Measurements from ENCODE around the gene ZNF507.

ZNF507 gene

DNA sequence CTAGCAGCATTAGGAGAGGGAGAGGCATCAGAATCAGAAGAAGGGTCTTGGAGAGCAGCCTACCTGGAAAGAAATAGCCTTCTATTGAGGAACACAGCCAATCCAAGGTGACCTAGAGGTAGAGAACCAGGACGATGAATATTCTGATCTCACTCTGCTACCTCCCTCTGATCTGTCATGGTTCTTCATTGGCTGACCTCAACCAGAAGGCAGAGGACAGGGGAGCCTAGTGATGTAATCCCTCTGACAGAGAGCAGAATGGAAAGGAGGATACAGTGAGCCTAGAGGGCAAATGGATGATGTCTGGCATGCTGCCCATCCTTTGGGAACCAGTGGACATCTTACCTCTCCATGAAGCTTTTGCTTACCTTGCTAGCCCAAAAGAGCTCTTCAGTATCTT is 3.6 kb downstream of the ZNF507 start:
- no peak overlapping the region for H3K4me3 ChIP-seq (replicated peaks in 1 of 2; ENCODE audit: low read depth in 2 of 2, low read length in 2 of 2)
- no peak for DNase-seq (ENCODE audit: low read depth in 2 of 2)
- TF ChIP-seq, protein P1, sequence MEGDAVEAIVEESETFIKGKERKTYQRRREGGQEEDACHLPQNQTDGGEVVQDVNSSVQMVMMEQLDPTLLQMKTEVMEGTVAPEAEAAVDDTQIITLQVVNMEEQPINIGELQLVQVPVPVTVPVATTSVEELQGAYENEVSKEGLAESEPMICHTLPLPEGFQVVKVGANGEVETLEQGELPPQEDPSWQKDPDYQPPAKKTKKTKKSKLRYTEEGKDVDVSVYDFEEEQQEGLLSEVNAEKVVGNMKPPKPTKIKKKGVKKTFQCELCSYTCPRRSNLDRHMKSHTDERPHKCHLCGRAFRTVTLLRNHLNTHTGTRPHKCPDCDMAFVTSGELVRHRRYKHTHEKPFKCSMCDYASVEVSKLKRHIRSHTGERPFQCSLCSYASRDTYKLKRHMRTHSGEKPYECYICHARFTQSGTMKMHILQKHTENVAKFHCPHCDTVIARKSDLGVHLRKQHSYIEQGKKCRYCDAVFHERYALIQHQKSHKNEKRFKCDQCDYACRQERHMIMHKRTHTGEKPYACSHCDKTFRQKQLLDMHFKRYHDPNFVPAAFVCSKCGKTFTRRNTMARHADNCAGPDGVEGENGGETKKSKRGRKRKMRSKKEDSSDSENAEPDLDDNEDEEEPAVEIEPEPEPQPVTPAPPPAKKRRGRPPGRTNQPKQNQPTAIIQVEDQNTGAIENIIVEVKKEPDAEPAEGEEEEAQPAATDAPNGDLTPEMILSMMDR (IDR thresholded peaks at IDR 0.05; ENCODE audit: low read depth, low read length) = no peak

DNA sequence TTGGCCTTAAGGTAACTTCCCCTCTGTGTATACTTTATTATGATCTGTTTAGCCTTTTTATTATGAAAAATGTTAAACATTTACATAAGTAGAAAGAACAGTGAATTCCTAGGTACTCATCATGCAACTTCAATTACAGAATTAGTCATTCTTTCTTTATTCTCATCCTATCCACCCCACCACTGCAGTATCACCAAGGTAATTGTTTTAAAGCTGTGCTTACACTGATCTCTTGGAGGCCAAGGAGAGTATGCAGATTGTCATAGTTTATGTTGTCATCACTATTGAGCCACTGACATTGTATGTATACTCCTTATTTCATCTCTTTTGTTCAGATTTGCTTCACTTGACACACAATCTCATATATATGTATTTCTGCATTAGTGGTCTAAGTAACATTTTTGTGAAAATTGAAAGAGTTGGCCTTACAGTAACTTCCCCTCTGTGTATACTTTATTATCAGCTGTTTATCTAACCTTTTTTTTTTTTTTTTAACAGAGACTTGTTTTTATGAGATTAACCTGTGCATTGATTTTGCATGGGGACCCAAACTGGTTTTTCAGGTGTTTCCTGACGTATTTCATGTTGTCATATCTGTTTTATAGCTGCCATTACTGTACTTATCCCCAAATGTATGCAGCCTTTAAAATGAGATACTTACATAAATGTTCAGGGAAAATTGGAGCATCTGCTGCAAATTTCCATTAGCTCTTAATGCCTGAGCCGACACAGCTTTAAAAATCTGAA is 4.5 kb downstream of the ZNF507 start:
- TF ChIP-seq, protein P1 (IDR thresholded peaks at IDR 0.05; ENCODE audit: low read depth, low read length) = no peak
- no peak overlapping the region for H3K4me3 ChIP-seq (replicated peaks in 1 of 2; ENCODE audit: low read depth in 2 of 2, low read length in 2 of 2)
- DNase-seq (ENCODE audit: low read depth in 2 of 2) = no peak

DNA sequence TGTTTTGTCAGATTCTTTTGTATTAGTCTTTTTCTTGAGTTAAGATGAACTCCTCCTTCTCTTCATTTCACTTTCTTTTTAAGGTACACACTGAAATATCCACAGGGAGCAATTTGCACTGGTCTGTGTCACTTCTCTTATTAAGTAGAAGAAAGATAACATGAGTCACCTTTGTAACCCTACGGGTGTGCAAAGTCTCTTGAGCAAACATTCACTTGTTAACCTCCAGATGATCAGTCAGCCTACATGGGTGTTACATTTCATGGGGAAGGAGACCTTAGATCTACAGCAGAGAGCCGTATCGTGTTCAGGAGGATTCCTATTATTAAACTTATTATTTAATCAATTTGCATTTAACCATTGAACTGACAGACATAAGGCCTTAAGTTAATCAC is 5.1 kb downstream of the ZNF507 start:
- no peak overlapping the region for H3K4me3 ChIP-seq (replicated peaks in 1 of 2; ENCODE audit: low read depth in 2 of 2, low read length in 2 of 2)
- TF ChIP-seq, protein P1 (IDR thresholded peaks at IDR 0.05; ENCODE audit: low read depth, low read length) = no peak
- no peak for DNase-seq (ENCODE audit: low read depth in 2 of 2)

- H3K4me3 ChIP-seq (replicated peaks in 1 of 2; ENCODE audit: low read depth in 2 of 2, low read length in 2 of 2) = no peak overlapping the region
- TF ChIP-seq, protein P1 (IDR thresholded peaks at IDR 0.05; ENCODE audit: low read depth, low read length) = no peak
- DNase-seq (ENCODE audit: low read depth in 2 of 2) = no peak
These were observed 5.6 kb downstream of the ZNF507 start for GRCh38 chr19:32350987-32351348.

GRCh38 chr19:32352241-32352630 is 6.8 kb downstream of the ZNF507 start:
- no peak for DNase-seq (ENCODE audit: low read depth in 2 of 2)
- H3K4me3 ChIP-seq (replicated peaks in 1 of 2; ENCODE audit: low read depth in 2 of 2, low read length in 2 of 2) = no peak overlapping the region
- TF ChIP-seq, protein P1 (IDR thresholded peaks at IDR 0.05; ENCODE audit: low read depth, low read length) = no peak

GRCh38 chr19:32354345-32354744 is 8.9 kb downstream of the ZNF507 start:
- no peak for DNase-seq (ENCODE audit: low read depth in 2 of 2)
- TF ChIP-seq, protein P1 (IDR thresholded peaks at IDR 0.05; ENCODE audit: low read depth, low read length) = no peak
- H3K4me3 ChIP-seq (replicated peaks in 1 of 2; ENCODE audit: low read depth in 2 of 2, low read length in 2 of 2) = no peak overlapping the region

DNA sequence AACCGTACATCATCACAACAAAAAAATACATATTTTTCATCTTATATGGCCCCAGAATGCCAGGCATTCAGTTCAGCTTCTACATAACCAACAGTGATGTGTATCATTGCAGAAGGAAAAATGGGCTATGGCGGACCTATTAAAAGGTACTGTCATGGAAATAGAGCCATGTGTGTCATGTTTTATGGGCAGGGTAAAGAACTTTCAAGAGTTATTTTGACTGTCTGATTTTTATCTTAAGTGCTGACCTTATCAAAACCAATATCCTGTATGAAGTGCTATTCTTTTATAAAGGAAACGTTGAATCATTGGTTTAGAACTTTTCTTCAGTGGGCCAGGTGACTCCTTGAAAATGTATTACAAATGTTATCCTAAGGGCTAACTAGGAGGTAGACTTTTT is 9.9 kb downstream of the ZNF507 start:
- TF ChIP-seq, protein P1 (IDR thresholded peaks at IDR 0.05; ENCODE audit: low read depth, low read length) = no peak
- H3K4me3 ChIP-seq (replicated peaks in 1 of 2; ENCODE audit: low read depth in 2 of 2, low read length in 2 of 2) = no peak overlapping the region
- DNase-seq (ENCODE audit: low read depth in 2 of 2) = no peak

All from cardiac fibroblast (primary cell).